Type B pancreatic cell (in vitro differentiated cells): ENCODE results near the gene IRF7. TPM values are rescaled to one million over a fixed set of nuclear protein-coding genes. Genes with fewer than 3 reads are reported as not detected.

Experiments used
- DNase-seq: peaks from one replicate; pipeline ENCODE4 v3.0.0; 2021; ENCODE audit warnings: mixed read lengths; ENCODE audit not compliant: unreplicated experiment; ENCODE audit errors: extremely low spot score
- H3K27ac Mint-ChIP-seq: 2 replicates; pipeline ENCODE4 v1.8.0; 2021; ENCODE audit warnings: mild to moderate bottlenecking, mixed read lengths
- H3K27me3 Mint-ChIP-seq: 2 replicates; pipeline ENCODE4 v1.8.0; 2021; ENCODE audit warnings: mixed read lengths
- H3K36me3 Mint-ChIP-seq: 2 replicates; pipeline ENCODE4 v1.8.0; 2021; ENCODE audit warnings: mixed read lengths
- H3K4me1 Mint-ChIP-seq: one replicate; pipeline ENCODE4 v1.8.0; 2021; ENCODE audit warnings: mixed read lengths; ENCODE audit not compliant: unreplicated experiment
- H3K4me3 Mint-ChIP-seq: 2 replicates; pipeline ENCODE4 v1.8.0; 2021; ENCODE audit warnings: mild to moderate bottlenecking, mixed read lengths
- H3K9me3 Mint-ChIP-seq: 2 replicates; pipeline ENCODE4 v1.8.0; 2021; ENCODE audit warnings: mixed read lengths
- total RNA-seq: library from RNA; stranded (reverse); gene quantifications from 2 replicates; pipeline ENCODE4 v1.2.1, GENCODE V29; 2021; ENCODE audit warnings: low replicate concordance
- TF ChIP-seq, protein P1 (sequence below): fragments of 200-600 bp; sonication (generic); conservative IDR thresholded peaks from 2 replicates; pipeline ENCODE4 v1.5.0; 2021; ENCODE audit warnings: antibody characterized with exemption, mild to moderate bottlenecking

Gene IRF7
- total RNA-seq, 1 donor from 2014 or later: 16.4 TPM

- Mint-ChIP-seq H3K27ac (peak overlapping the region; percentile 23), H3K9me3 (no peaks in the 10 kb centered on the region), H3K27me3 (no peaks in the 10 kb centered on the region), H3K36me3 (peaks cover 8% of the 10 kb centered on the region), H3K4me3 (no peak overlapping the region), H3K4me1 (no peaks in the 10 kb centered on the region)
- DNase-seq: no peak
- TF ChIP-seq, protein P1, sequence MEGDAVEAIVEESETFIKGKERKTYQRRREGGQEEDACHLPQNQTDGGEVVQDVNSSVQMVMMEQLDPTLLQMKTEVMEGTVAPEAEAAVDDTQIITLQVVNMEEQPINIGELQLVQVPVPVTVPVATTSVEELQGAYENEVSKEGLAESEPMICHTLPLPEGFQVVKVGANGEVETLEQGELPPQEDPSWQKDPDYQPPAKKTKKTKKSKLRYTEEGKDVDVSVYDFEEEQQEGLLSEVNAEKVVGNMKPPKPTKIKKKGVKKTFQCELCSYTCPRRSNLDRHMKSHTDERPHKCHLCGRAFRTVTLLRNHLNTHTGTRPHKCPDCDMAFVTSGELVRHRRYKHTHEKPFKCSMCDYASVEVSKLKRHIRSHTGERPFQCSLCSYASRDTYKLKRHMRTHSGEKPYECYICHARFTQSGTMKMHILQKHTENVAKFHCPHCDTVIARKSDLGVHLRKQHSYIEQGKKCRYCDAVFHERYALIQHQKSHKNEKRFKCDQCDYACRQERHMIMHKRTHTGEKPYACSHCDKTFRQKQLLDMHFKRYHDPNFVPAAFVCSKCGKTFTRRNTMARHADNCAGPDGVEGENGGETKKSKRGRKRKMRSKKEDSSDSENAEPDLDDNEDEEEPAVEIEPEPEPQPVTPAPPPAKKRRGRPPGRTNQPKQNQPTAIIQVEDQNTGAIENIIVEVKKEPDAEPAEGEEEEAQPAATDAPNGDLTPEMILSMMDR: no peak
Measured at GRCh38 chr11:607020-607780, 8.6 kb downstream of the IRF7 start.

GRCh38 chr11:606245-606644, 9.5 kb downstream of the IRF7 start:
- no peaks in the 10 kb centered on the region for H3K27me3 Mint-ChIP-seq
- H3K4me3 Mint-ChIP-seq: no peak overlapping the region
- TF ChIP-seq, protein P1: no peak
- DNase-seq: no peak
- H3K36me3 Mint-ChIP-seq: peaks cover 8% of the 10 kb centered on the region
- H3K9me3 Mint-ChIP-seq: no peaks in the 10 kb centered on the region
- H3K27ac Mint-ChIP-seq: no peak overlapping the region
- H3K4me1 Mint-ChIP-seq: no peaks in the 10 kb centered on the region

DNA sequence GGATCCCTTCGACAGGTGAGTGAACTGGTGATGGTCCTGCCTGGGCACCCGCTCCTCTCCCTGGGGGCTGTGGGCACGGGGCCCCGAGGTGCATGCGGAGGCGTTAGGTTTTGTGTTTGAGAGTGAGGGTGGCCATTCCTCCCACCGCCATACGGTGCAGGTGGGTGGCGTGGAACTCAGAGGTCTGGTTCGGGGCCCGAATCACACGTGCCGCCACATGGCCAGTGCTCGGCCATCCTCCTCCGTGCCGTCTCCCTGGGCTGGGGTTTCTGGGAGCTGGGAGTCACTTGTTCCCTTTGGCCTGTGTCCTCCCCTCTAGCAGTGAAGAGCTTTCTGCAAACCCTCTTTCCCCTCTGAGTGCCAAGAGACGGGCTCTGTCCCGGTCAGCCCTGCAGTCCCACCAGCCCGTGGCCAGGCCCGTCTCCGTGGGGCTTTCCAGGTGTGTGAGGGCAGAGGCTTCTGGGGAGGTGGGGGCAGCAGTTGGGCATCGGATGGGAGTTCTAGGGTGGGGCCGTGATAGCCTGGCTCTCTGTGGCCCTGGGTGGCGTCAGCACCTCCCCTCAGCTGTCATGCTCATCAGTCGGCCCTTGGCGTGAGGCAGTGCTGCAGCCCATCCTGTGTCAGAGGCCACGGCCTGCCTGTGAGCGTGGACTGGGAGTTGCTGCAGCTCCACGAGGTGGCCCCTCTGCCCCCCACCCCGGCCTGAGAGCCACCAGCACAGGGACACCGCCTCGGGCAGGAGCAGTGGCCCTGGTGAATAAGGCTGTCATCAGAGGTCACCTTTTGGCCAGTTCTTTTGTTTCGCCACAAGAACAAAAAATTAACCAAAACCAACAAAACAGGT, 10.2 kb downstream of the IRF7 start:
- Mint-ChIP-seq H3K4me3 (no peak overlapping the region), H3K27ac (no peak overlapping the region), H3K9me3 (no peaks in the 10 kb centered on the region), H3K27me3 (no peaks in the 10 kb centered on the region), H3K4me1 (no peaks in the 10 kb centered on the region), H3K36me3 (peaks cover 9% of the 10 kb centered on the region)
- DNase-seq: no peak
- TF ChIP-seq, protein P1: no peak

DNA sequence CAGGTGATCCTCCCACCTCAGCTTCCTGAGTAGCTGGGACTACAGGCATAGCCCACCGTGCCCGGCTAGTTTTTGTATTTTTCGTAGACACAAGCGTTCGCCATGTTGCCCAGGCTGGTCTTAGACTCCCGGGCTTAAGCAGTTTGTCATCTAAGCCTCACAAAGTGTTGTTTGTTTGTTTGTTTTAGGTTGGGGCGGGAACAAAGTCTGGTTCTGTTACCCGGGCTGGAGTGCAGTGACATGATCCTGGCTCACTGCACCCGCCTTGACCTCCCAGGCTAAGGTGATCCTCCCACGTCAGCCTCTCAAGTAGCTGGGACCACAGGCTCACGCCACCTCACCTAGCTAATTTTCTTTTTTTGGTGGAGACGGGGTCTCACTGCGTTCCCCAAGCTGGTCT, 12.6 kb downstream of the IRF7 start:
- Mint-ChIP-seq H3K36me3 (peaks cover 9% of the 10 kb centered on the region), H3K27ac (no peak overlapping the region), H3K27me3 (no peaks in the 10 kb centered on the region), H3K9me3 (no peaks in the 10 kb centered on the region), H3K4me3 (no peak overlapping the region), H3K4me1 (no peaks in the 10 kb centered on the region)
- TF ChIP-seq, protein P1: no peak
- no peak for DNase-seq

DNA sequence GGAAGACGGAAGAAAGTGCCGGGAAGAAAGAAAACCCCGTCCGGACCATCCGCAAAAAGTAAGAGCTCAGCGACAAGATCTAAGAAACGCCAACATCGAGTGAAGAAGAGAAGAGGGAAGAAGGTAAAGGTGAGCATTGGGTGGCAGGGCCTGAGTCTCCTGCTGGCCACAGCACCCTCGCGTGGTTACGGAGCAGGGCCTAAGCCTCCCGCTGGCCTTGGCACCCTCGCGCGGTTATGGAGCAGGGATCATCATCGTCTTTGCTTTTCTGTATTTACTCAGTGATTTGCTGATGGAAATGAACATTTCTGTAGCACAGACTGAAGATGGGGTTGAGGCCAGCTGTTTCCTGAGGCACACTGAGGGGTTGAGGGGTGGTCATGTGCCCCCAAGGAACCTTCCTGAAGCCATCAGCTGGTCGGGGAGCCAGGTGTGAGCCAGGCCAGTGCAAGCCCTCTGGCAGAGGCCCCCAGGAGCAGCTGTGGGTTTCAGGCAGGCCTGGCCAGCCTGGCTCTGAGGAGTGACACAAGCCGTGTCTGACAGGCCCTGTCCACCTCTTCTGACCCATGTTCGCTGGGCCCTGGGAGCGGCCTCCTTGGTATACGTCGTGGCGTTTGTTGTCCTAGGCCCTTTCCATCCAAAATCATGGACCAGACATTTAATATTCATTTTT, 14.0 kb downstream of the IRF7 start:
- no peak overlapping the region for H3K27ac Mint-ChIP-seq
- no peak overlapping the region for H3K4me3 Mint-ChIP-seq
- TF ChIP-seq, protein P1: no peak
- no peaks in the 10 kb centered on the region for H3K4me1 Mint-ChIP-seq
- peaks cover 9% of the 10 kb centered on the region for H3K36me3 Mint-ChIP-seq
- no peak for DNase-seq
- no peaks in the 10 kb centered on the region for H3K27me3 Mint-ChIP-seq
- no peaks in the 10 kb centered on the region for H3K9me3 Mint-ChIP-seq
